Trophoblast cell (in vitro differentiated cells and primary cell): ENCODE measurements around the gene GAB2.

Experiments used
- DNase-seq, 2 donors: peaks; one replicate each; pipeline ENCODE4 v3.0.0-alpha.2; 2016
- H2AFZ ChIP-seq: 2 replicates; pipeline ENCODE4 v1.6.1; 2013; ENCODE audit warnings: low read length, moderate library complexity, mild to moderate bottlenecking; ENCODE audit not compliant: insufficient read depth, poor library complexity
- H2AK5ac ChIP-seq: 2 replicates; pipeline ENCODE4 v1.6.1; 2013; ENCODE audit warnings: mild to moderate bottlenecking, low read length
- H2BK120ac ChIP-seq: 2 replicates; pipeline ENCODE4 v1.6.1; 2013; ENCODE audit warnings: low read length, mild to moderate bottlenecking, moderate library complexity; ENCODE audit not compliant: insufficient read depth, poor library complexity
- H2BK12ac ChIP-seq: 2 replicates; pipeline ENCODE4 v1.6.1; 2013; ENCODE audit warnings: mild to moderate bottlenecking, low read length, moderate library complexity
- H2BK5ac ChIP-seq: 2 replicates; pipeline ENCODE4 v1.6.1; 2013; ENCODE audit warnings: low read length, low read depth, moderate library complexity, mild to moderate bottlenecking; ENCODE audit not compliant: poor library complexity
- H3K14ac ChIP-seq: 2 replicates; pipeline ENCODE4 v1.6.1; 2013; ENCODE audit warnings: mild to moderate bottlenecking, low read length
- H3K18ac ChIP-seq: 2 replicates; pipeline ENCODE4 v1.6.1; 2013; ENCODE audit warnings: mild to moderate bottlenecking, low read length
- H3K23ac ChIP-seq: 2 replicates; pipeline ENCODE4 v1.6.1; 2013; ENCODE audit warnings: low read length
- H3K27ac ChIP-seq: 2 replicates; pipeline ENCODE4 v1.5.1; 2013; ENCODE audit warnings: low read depth, mild to moderate bottlenecking, inconsistent platforms, low read length, moderate library complexity
- H3K27me3 ChIP-seq: 2 replicates; pipeline ENCODE4 v1.6.1; 2013; ENCODE audit warnings: inconsistent platforms, mild to moderate bottlenecking, low read length, moderate library complexity; ENCODE audit not compliant: insufficient read depth
- H3K36me3 ChIP-seq, 2 experiments: 1 replicate in 1 of 2; 2 replicates in 1 of 2; pipeline ENCODE4 v1.6.1; 2013; ENCODE audit warnings: low read length in 2 of 2, mild to moderate bottlenecking in 2 of 2, moderate library complexity in 1 of 2; ENCODE audit not compliant: insufficient read depth in 2 of 2, control insufficient read depth in 1 of 2
- H3K4ac ChIP-seq: 2 replicates; pipeline ENCODE4 v1.6.1; 2013; ENCODE audit warnings: low read depth, mild to moderate bottlenecking, low read length, moderate library complexity
- H3K4me1 ChIP-seq, 2 experiments: 1 replicate in 1 of 2; 2 replicates in 1 of 2; pipeline ENCODE4 v1.6.1; 2013; ENCODE audit warnings: low read length in 2 of 2, mild to moderate bottlenecking in 2 of 2, moderate library complexity in 1 of 2; ENCODE audit not compliant: insufficient read depth in 2 of 2, control insufficient read depth in 1 of 2
- H3K4me2 ChIP-seq: 2 replicates; pipeline ENCODE4 v1.6.1; 2013; ENCODE audit warnings: inconsistent platforms, mild to moderate bottlenecking, low read length, moderate library complexity
- H3K4me3 ChIP-seq: 2 replicates; pipeline ENCODE4 v1.5.1; 2013; ENCODE audit warnings: mild to moderate bottlenecking, low read depth, low read length, inconsistent platforms
- H3K79me1 ChIP-seq: one replicate; pipeline ENCODE4 v1.6.1; 2013; ENCODE audit warnings: low read length
- H3K79me2 ChIP-seq: 2 replicates; pipeline ENCODE4 v1.6.1; 2013; ENCODE audit warnings: low read length, mild to moderate bottlenecking; ENCODE audit not compliant: control insufficient read depth, insufficient read depth, poor library complexity
- H3K9ac ChIP-seq: 2 replicates; pipeline ENCODE4 v1.6.1; 2013; ENCODE audit warnings: mild to moderate bottlenecking, low read length
- H3K9me3 ChIP-seq: 2 replicates; pipeline ENCODE4 v1.6.1; 2013; ENCODE audit warnings: low read depth, mild to moderate bottlenecking, control low read depth, inconsistent platforms, low read length; ENCODE audit not compliant: insufficient read depth
- H4K12ac ChIP-seq: 2 replicates; pipeline ENCODE4 v1.6.1; 2013; ENCODE audit warnings: low read depth, mild to moderate bottlenecking, low read length, moderate library complexity
- H4K8ac ChIP-seq: 2 replicates; pipeline ENCODE4 v1.6.1; 2013; ENCODE audit warnings: low read depth, mild to moderate bottlenecking, low read length, moderate library complexity
- H4K91ac ChIP-seq: one replicate; pipeline ENCODE4 v1.6.1; 2013; ENCODE audit warnings: low read depth, mild to moderate bottlenecking, low read length, moderate library complexity
- WGBS: extraction: QIAGEN DNeasy Blood & Tissue Kit; methylation state at CpG from one replicate; pipeline ENCODE4 v1.1.7; 2013; ENCODE audit warnings: missing lambda C conversion rate; ENCODE audit not compliant: insufficient read length, insufficient coverage; ENCODE audit errors: extremely low coverage; 5-methylcytosine and 5-hydroxymethylcytosine counted together

Gene GAB2

GRCh38 chr11:78338138-78338537, 79.5 kb downstream of the GAB2 start:
- H3K27me3 ChIP-seq: no peaks in the 10 kb centered on the region
- H4K8ac ChIP-seq: no peak overlapping the region
- H2BK5ac ChIP-seq: no peak overlapping the region
- H3K27ac ChIP-seq: no peak overlapping the region
- no peak overlapping the region for H3K9ac ChIP-seq
- no peak for DNase-seq
- H2AK5ac ChIP-seq: no peak overlapping the region
- no peak overlapping the region for H4K12ac ChIP-seq
- no peaks in the 10 kb centered on the region for H3K79me1 ChIP-seq
- H3K4ac ChIP-seq: no peak overlapping the region
- no peak overlapping the region for H3K18ac ChIP-seq
- peaks cover 1% of the 10 kb centered on the region for H3K79me2 ChIP-seq
- H2BK12ac ChIP-seq: no peak overlapping the region
- H3K4me1 ChIP-seq: no peaks in the 10 kb centered on the region
- H3K9me3 ChIP-seq: no peaks in the 10 kb centered on the region
- H4K91ac ChIP-seq: no peak overlapping the region
- no peak overlapping the region for H3K4me2 ChIP-seq
- no peaks in the 10 kb centered on the region for H3K36me3 ChIP-seq
- WGBS: no CpG with 5 or more reads among the region's 1 CpG
- H3K23ac ChIP-seq: no peak overlapping the region
- H2BK120ac ChIP-seq: no peak overlapping the region
- no peak overlapping the region for H2AFZ ChIP-seq
- H3K14ac ChIP-seq: no peak overlapping the region
- no peak overlapping the region for H3K4me3 ChIP-seq

GRCh38 chr11:78337554-78337924, 80.1 kb downstream of the GAB2 start:
- Histone ChIP-seq H3K4me3 (no peak overlapping the region), H4K8ac (no peak overlapping the region), H2BK12ac (no peak overlapping the region), H3K9ac (no peak overlapping the region), H3K4me2 (no peak overlapping the region), H3K18ac (no peak overlapping the region), H3K9me3 (no peaks in the 10 kb centered on the region), H2BK120ac (no peak overlapping the region), H3K4ac (no peak overlapping the region), H4K12ac (no peak overlapping the region), H2BK5ac (no peak overlapping the region), H3K27me3 (no peaks in the 10 kb centered on the region), H2AK5ac (no peak overlapping the region), H2AFZ (no peak overlapping the region), H3K14ac (no peak overlapping the region), H3K23ac (no peak overlapping the region), H3K27ac (no peak overlapping the region), H4K91ac (no peak overlapping the region), H3K4me1 (no peaks in the 10 kb centered on the region), H3K36me3 (no peaks in the 10 kb centered on the region), H3K79me2 (peaks cover 1% of the 10 kb centered on the region), H3K79me1 (no peaks in the 10 kb centered on the region)
- DNase-seq: no peak
- no CpG with 5 or more reads among the region's 2 CpGs for WGBS

- H3K79me2 ChIP-seq: peaks cover 1% of the 10 kb centered on the region
- H3K23ac ChIP-seq: no peak overlapping the region
- no peak overlapping the region for H2BK5ac ChIP-seq
- H3K27ac ChIP-seq: no peak overlapping the region
- H4K91ac ChIP-seq: no peak overlapping the region
- no CpG with 5 or more reads among the region's 4 CpGs for WGBS
- no peak overlapping the region for H3K18ac ChIP-seq
- H2BK120ac ChIP-seq: no peak overlapping the region
- H2AK5ac ChIP-seq: no peak overlapping the region
- no peak overlapping the region for H4K12ac ChIP-seq
- H3K4me2 ChIP-seq: no peak overlapping the region
- H3K4me3 ChIP-seq: no peak overlapping the region
- H3K36me3 ChIP-seq: no peaks in the 10 kb centered on the region
- no peak overlapping the region for H4K8ac ChIP-seq
- H3K9ac ChIP-seq: no peak overlapping the region
- no peaks in the 10 kb centered on the region for H3K9me3 ChIP-seq
- no peak overlapping the region for H2BK12ac ChIP-seq
- no peaks in the 10 kb centered on the region for H3K27me3 ChIP-seq
- DNase-seq: peak in 1 of 2 donors; percentile 39
- H3K14ac ChIP-seq: no peak overlapping the region
- no peak overlapping the region for H2AFZ ChIP-seq
- no peaks in the 10 kb centered on the region for H3K79me1 ChIP-seq
- no peak overlapping the region for H3K4ac ChIP-seq
- H3K4me1 ChIP-seq: peaks cover 0 to under 1% of the 10 kb centered on the region in 2 experiments
These were observed 80.6 kb downstream of the GAB2 start for GRCh38 chr11:78336877-78337553.

GRCh38 chr11:78334109-78334508, 83.5 kb downstream of the GAB2 start:
- Histone ChIP-seq H3K27me3 (no peaks in the 10 kb centered on the region), H2AK5ac (no peak overlapping the region), H3K18ac (no peak overlapping the region), H3K79me2 (no peaks in the 10 kb centered on the region), H3K4me2 (no peak overlapping the region), H3K4ac (no peak overlapping the region), H2BK120ac (no peak overlapping the region), H3K9ac (no peak overlapping the region), H3K23ac (no peak overlapping the region), H3K36me3 (no peaks in the 10 kb centered on the region), H4K8ac (no peak overlapping the region), H3K4me3 (no peak overlapping the region), H3K79me1 (no peaks in the 10 kb centered on the region), H4K12ac (no peak overlapping the region), H3K27ac (no peak overlapping the region), H2BK5ac (no peak overlapping the region), H3K9me3 (no peaks in the 10 kb centered on the region), H3K14ac (no peak overlapping the region), H2AFZ (no peak overlapping the region), H2BK12ac (no peak overlapping the region), H3K4me1 (peaks cover 0 to 6% of the 10 kb centered on the region in 2 experiments), H4K91ac (no peak overlapping the region)
- DNase-seq: no peak
